Measurements from ENCODE around the gene GIN1. TPM values are rescaled to one million over a fixed set of nuclear protein-coding genes. Genes with fewer than 3 reads are reported as not detected.
"Not testable (repeated sequence)": the region's sequence is repeated elsewhere in the genome, so short reads cannot be mapped to it uniquely, and the experiment has no call there.

The GIN1 gene
- 6.2 TPM for polyA plus RNA-seq (2013, experiment 1 of 2)
- 5.9 TPM for polyA plus RNA-seq (2013, experiment 2 of 2)

GRCh38 chr5:103119765-103120606, at the start of gene GIN1, which contains the start of gene PPIP5K2:
Gene GIN1 (minus strand): TSS chr5:103120138. CDS start chr5:103108707, 11,431 bp downstream.
Gene PPIP5K2 (plus strand): TSS chr5:103120301. CDS start chr5:103129590, 9,289 bp downstream.
- peak within 1 kb of the TSS; percentile 95 for H3K56ac ChIP-seq (ENCODE audit: low read length)
- H3K9ac ChIP-seq (ENCODE audit: low read length) = peak within 1 kb of the TSS; percentile 90
- H3K18ac ChIP-seq (ENCODE audit: low read length) = peak within 1 kb of the TSS; percentile 92
- H3K23ac ChIP-seq (ENCODE audit: low read length) = no peak within 1 kb of the TSS
- peaks cover 8% of the 10 kb centered on the region for H3K79me2 ChIP-seq (ENCODE audit: control insufficient read depth, insufficient read depth, low read length)
- DNase-seq = peak; percentile 99
- no CpG with 5 or more reads among the region's 46 CpGs for WGBS (ENCODE audit: extremely low coverage, insufficient coverage, low lambda C conversion rate)
- peak within 1 kb of the TSS; percentile 98 for H3K27ac ChIP-seq (ENCODE audit: low read depth, low read length)
- H3K4ac ChIP-seq (ENCODE audit: low read depth, low read length) = no peak within 1 kb of the TSS
- H3K4me1 ChIP-seq (ENCODE audit: control insufficient read depth, low read depth, low read length) = no peaks in the 10 kb centered on the region
- H3K27me3 ChIP-seq (ENCODE audit: insufficient read depth, low read length, poor library complexity) = no peaks in the 10 kb centered on the region
- peak within 1 kb of the TSS; percentile 93 for H3K4me3 ChIP-seq (ENCODE audit: low read length)
- H2BK120ac ChIP-seq (ENCODE audit: low read depth, low read length) = no peak within 1 kb of the TSS
- no peak within 1 kb of the TSS for H2BK15ac ChIP-seq (replicated peaks; ENCODE audit: low read depth)
- peak within 1 kb of the TSS; percentile 98 for H4K8ac ChIP-seq (ENCODE audit: low read depth, low read length)
- H2BK5ac ChIP-seq (ENCODE audit: low read length) = peak within 1 kb of the TSS; percentile 23
- peaks cover 8% of the 10 kb centered on the region for H3K79me1 ChIP-seq (ENCODE audit: low read length)
- H3K36me3 ChIP-seq (ENCODE audit: control insufficient read depth, insufficient read depth, low read length) = no peaks in the 10 kb centered on the region
- peak within 1 kb of the TSS; percentile 89 for H3K4me2 ChIP-seq (ENCODE audit: low read length)
- H4K5ac ChIP-seq (ENCODE audit: low read length) = peak within 1 kb of the TSS; percentile 33
- no peak within 1 kb of the TSS for H2AK5ac ChIP-seq (ENCODE audit: low read length)

- Histone ChIP-seq H3K36me3 (ENCODE audit: control insufficient read depth, insufficient read depth, low read length) (no peaks in the 10 kb centered on the region), H3K4ac (ENCODE audit: low read depth, low read length) (no peak overlapping the region)
Observed at GRCh38 chr5:103166706-103167105, 46.8 kb upstream of the GIN1 start.

GRCh38 chr5:103151156-103151555, 31.2 kb upstream of the GIN1 start:
- H3K4ac ChIP-seq (ENCODE audit: low read depth, low read length) = no peak overlapping the region
- no peaks in the 10 kb centered on the region for H3K4me1 ChIP-seq (ENCODE audit: control insufficient read depth, low read depth, low read length)
- H2BK120ac ChIP-seq (ENCODE audit: low read depth, low read length) = no peak overlapping the region
- no peak overlapping the region for H2BK15ac ChIP-seq (replicated peaks; ENCODE audit: low read depth)
- no peak overlapping the region for H3K23ac ChIP-seq (ENCODE audit: low read length)
- H3K36me3 ChIP-seq (ENCODE audit: control insufficient read depth, insufficient read depth, low read length) = no peaks in the 10 kb centered on the region
- no peak overlapping the region for H3K56ac ChIP-seq (ENCODE audit: low read length)
- DNase-seq = no peak
- no peak overlapping the region for H3K18ac ChIP-seq (ENCODE audit: low read length)
- H3K79me2 ChIP-seq (ENCODE audit: control insufficient read depth, insufficient read depth, low read length) = no peaks in the 10 kb centered on the region
- no peaks in the 10 kb centered on the region for H3K79me1 ChIP-seq (ENCODE audit: low read length)
- no peak overlapping the region for H3K4me2 ChIP-seq (ENCODE audit: low read length)
- H4K5ac ChIP-seq (ENCODE audit: low read length) = no peak overlapping the region
- H3K9ac ChIP-seq (ENCODE audit: low read length) = no peak overlapping the region
- H2AK5ac ChIP-seq (ENCODE audit: low read length) = no peak overlapping the region
- no peak overlapping the region for H3K4me3 ChIP-seq (ENCODE audit: low read length)
- H3K27ac ChIP-seq (ENCODE audit: low read depth, low read length) = no peak overlapping the region
- no CpG with 5 or more reads among the region's 1 CpG for WGBS (ENCODE audit: extremely low coverage, insufficient coverage, low lambda C conversion rate)
- no peak overlapping the region for H2BK5ac ChIP-seq (ENCODE audit: low read length)
- no peak overlapping the region for H4K8ac ChIP-seq (ENCODE audit: low read depth, low read length)
- no peaks in the 10 kb centered on the region for H3K27me3 ChIP-seq (ENCODE audit: insufficient read depth, low read length, poor library complexity)

More at GRCh38 chr5:103166706-103167105, 46.8 kb upstream of the GIN1 start:
- Histone ChIP-seq H2BK5ac (ENCODE audit: low read length) (no peak overlapping the region), H3K23ac (ENCODE audit: low read length) (no peak overlapping the region), H3K79me1 (ENCODE audit: low read length) (no peaks in the 10 kb centered on the region), H3K18ac (ENCODE audit: low read length) (no peak overlapping the region), H3K56ac (ENCODE audit: low read length) (no peak overlapping the region), H4K5ac (ENCODE audit: low read length) (no peak overlapping the region), H3K4me1 (ENCODE audit: control insufficient read depth, low read depth, low read length) (no peaks in the 10 kb centered on the region), H3K4me3 (ENCODE audit: low read length) (no peak overlapping the region), H2BK120ac (ENCODE audit: low read depth, low read length) (no peak overlapping the region), H4K8ac (ENCODE audit: low read depth, low read length) (no peak overlapping the region), H3K9ac (ENCODE audit: low read length) (no peak overlapping the region), H2BK15ac (replicated peaks; ENCODE audit: low read depth) (no peak overlapping the region), H2AK5ac (ENCODE audit: low read length) (no peak overlapping the region), H3K79me2 (ENCODE audit: control insufficient read depth, insufficient read depth, low read length) (no peaks in the 10 kb centered on the region), H3K27me3 (ENCODE audit: insufficient read depth, low read length, poor library complexity) (no peaks in the 10 kb centered on the region), H3K27ac (ENCODE audit: low read depth, low read length) (no peak overlapping the region), H3K4me2 (ENCODE audit: low read length) (no peak overlapping the region)
- no peak for DNase-seq

GRCh38 chr5:103148213-103148612, 28.3 kb upstream of the GIN1 start:
- no CpG with 5 or more reads among the region's 1 CpG for WGBS (ENCODE audit: extremely low coverage, insufficient coverage, low lambda C conversion rate)
- Histone ChIP-seq H3K36me3 (ENCODE audit: control insufficient read depth, insufficient read depth, low read length) (no peaks in the 10 kb centered on the region), H2AK5ac (ENCODE audit: low read length) (no peak overlapping the region), H3K4me2 (ENCODE audit: low read length) (no peak overlapping the region), H3K9ac (ENCODE audit: low read length) (no peak overlapping the region), H3K23ac (ENCODE audit: low read length) (no peak overlapping the region), H2BK120ac (ENCODE audit: low read depth, low read length) (no peak overlapping the region), H3K27ac (ENCODE audit: low read depth, low read length) (no peak overlapping the region), H3K4me1 (ENCODE audit: control insufficient read depth, low read depth, low read length) (no peaks in the 10 kb centered on the region), H3K56ac (ENCODE audit: low read length) (no peak overlapping the region), H3K18ac (ENCODE audit: low read length) (no peak overlapping the region), H3K4me3 (ENCODE audit: low read length) (no peak overlapping the region), H3K27me3 (ENCODE audit: insufficient read depth, low read length, poor library complexity) (no peaks in the 10 kb centered on the region), H3K79me2 (ENCODE audit: control insufficient read depth, insufficient read depth, low read length) (no peaks in the 10 kb centered on the region), H3K79me1 (ENCODE audit: low read length) (no peaks in the 10 kb centered on the region), H2BK5ac (ENCODE audit: low read length) (no peak overlapping the region), H4K5ac (ENCODE audit: low read length) (no peak overlapping the region), H2BK15ac (replicated peaks; ENCODE audit: low read depth) (no peak overlapping the region), H4K8ac (ENCODE audit: low read depth, low read length) (no peak overlapping the region), H3K4ac (ENCODE audit: low read depth, low read length) (no peak overlapping the region)
- no peak for DNase-seq

GRCh38 chr5:103145196-103145595, 25.3 kb upstream of the GIN1 start:
- no peaks in the 10 kb centered on the region for H3K27me3 ChIP-seq (ENCODE audit: insufficient read depth, low read length, poor library complexity)
- no peaks in the 10 kb centered on the region for H3K79me2 ChIP-seq (ENCODE audit: control insufficient read depth, insufficient read depth, low read length)
- DNase-seq = no peak
- H3K79me1 ChIP-seq (ENCODE audit: low read length) = no peaks in the 10 kb centered on the region
- no peaks in the 10 kb centered on the region for H3K4me1 ChIP-seq (ENCODE audit: control insufficient read depth, low read depth, low read length)
- no peak overlapping the region for H3K56ac ChIP-seq (ENCODE audit: low read length)
- H4K8ac ChIP-seq (ENCODE audit: low read depth, low read length) = no peak overlapping the region
- H3K4me2 ChIP-seq (ENCODE audit: low read length) = no peak overlapping the region
- H2BK15ac ChIP-seq (replicated peaks; ENCODE audit: low read depth) = no peak overlapping the region
- H3K27ac ChIP-seq (ENCODE audit: low read depth, low read length) = no peak overlapping the region
- no peak overlapping the region for H4K5ac ChIP-seq (ENCODE audit: low read length)
- H3K36me3 ChIP-seq (ENCODE audit: control insufficient read depth, insufficient read depth, low read length) = no peaks in the 10 kb centered on the region
- no peak overlapping the region for H3K4me3 ChIP-seq (ENCODE audit: low read length)
- no peak overlapping the region for H3K9ac ChIP-seq (ENCODE audit: low read length)
- H2BK120ac ChIP-seq (ENCODE audit: low read depth, low read length) = no peak overlapping the region
- no peak overlapping the region for H3K23ac ChIP-seq (ENCODE audit: low read length)
- H2BK5ac ChIP-seq (ENCODE audit: low read length) = no peak overlapping the region
- no peak overlapping the region for H3K4ac ChIP-seq (ENCODE audit: low read depth, low read length)
- H2AK5ac ChIP-seq (ENCODE audit: low read length) = no peak overlapping the region
- no peak overlapping the region for H3K18ac ChIP-seq (ENCODE audit: low read length)

GRCh38 chr5:103142132-103142531, 22.2 kb upstream of the GIN1 start:
- not testable (repeated sequence) for H3K79me2 ChIP-seq (ENCODE audit: control insufficient read depth, insufficient read depth, low read length); H3K56ac ChIP-seq (ENCODE audit: low read length); H2AK5ac ChIP-seq (ENCODE audit: low read length); H3K9ac ChIP-seq (ENCODE audit: low read length); H3K4ac ChIP-seq (ENCODE audit: low read depth, low read length); H2BK120ac ChIP-seq (ENCODE audit: low read depth, low read length); H3K27ac ChIP-seq (ENCODE audit: low read depth, low read length); H2BK15ac ChIP-seq (replicated peaks; ENCODE audit: low read depth); H3K18ac ChIP-seq (ENCODE audit: low read length); H4K5ac ChIP-seq (ENCODE audit: low read length); H2BK5ac ChIP-seq (ENCODE audit: low read length); H3K27me3 ChIP-seq (ENCODE audit: insufficient read depth, low read length, poor library complexity); H3K36me3 ChIP-seq (ENCODE audit: control insufficient read depth, insufficient read depth, low read length); H3K4me1 ChIP-seq (ENCODE audit: control insufficient read depth, low read depth, low read length); H3K79me1 ChIP-seq (ENCODE audit: low read length); H3K4me3 ChIP-seq (ENCODE audit: low read length); H4K8ac ChIP-seq (ENCODE audit: low read depth, low read length); H3K23ac ChIP-seq (ENCODE audit: low read length); DNase-seq; H3K4me2 ChIP-seq (ENCODE audit: low read length)
- WGBS (ENCODE audit: extremely low coverage, insufficient coverage, low lambda C conversion rate) = no CpG with 5 or more reads among the region's 25 CpGs

Measured in mesendoderm (in vitro differentiated cells).